GM21515 (cell line): ENCODE results near the gene TSGA10IP.

Experiments
- ATAC-seq: cut with Tn5 transposase; IDR thresholded peaks from one replicate; pipeline ENCODE4 v1.9.1; 2021; ENCODE audit not compliant: unreplicated experiment

The TSGA10IP gene

DNA sequence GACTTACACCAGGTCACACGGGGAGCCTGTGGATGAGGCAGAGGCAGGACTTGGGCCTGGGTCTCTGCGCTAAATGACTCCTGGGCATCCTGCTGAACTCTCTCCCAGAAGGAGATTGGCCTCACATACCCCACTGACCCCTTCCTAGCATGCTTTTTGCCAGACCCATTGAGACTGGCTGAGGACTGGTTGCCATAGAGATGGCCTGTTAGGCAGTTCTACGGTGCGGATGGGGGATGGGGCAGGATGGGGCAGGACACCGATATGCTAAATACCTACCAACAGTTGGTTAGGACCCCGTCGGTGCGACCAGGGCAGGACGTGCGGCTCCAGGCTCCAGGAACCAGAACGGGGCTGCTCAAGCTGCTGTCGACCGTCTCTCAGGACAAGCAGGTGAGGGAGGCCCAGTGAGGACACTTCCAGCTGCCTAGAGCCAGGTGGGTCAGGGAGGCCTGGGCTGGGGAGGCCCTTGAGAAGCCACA is at the start of gene TSGA10IP:
TSS of gene TSGA10IP (plus strand) at position 51 of the 482 bp plus-strand sequence. CDS start at position 247, 196 bp downstream.
- no peak for ATAC-seq

GRCh38 chr11:65895482-65895981 is 49.7 kb upstream of the TSGA10IP start:
- ATAC-seq = no peak

- ATAC-seq = no peak
These were observed 49.0 kb upstream of the TSGA10IP start for GRCh38 chr11:65896034-65896999.

DNA sequence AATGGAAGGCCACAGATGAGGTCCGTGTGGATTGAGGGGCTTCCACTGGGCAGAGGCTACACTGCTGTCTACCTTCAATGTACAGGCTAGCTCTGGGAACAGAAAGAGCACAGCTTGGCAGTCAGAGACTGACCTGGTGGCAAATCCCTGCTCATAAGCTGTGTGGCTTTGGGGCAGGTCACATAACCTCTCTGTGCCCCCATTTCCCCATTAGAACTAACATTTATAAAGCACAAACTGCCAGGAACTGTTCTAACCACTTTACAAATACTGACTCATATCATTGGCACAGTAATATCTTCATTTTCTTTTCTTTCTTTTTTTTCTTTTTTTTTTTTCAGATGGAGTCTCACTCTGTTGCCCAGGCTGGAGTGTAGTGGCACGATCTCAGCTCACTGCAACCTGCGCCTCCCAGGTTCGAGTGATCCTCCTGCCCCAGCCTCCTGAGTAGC is 48.2 kb upstream of the TSGA10IP start:
- no peak for ATAC-seq

- ATAC-seq = no peak
These were observed 46.5 kb upstream of the TSGA10IP start for GRCh38 chr11:65898656-65899355.

- no peak for ATAC-seq
These were observed 45.7 kb upstream of the TSGA10IP start for GRCh38 chr11:65899356-65900124.

DNA sequence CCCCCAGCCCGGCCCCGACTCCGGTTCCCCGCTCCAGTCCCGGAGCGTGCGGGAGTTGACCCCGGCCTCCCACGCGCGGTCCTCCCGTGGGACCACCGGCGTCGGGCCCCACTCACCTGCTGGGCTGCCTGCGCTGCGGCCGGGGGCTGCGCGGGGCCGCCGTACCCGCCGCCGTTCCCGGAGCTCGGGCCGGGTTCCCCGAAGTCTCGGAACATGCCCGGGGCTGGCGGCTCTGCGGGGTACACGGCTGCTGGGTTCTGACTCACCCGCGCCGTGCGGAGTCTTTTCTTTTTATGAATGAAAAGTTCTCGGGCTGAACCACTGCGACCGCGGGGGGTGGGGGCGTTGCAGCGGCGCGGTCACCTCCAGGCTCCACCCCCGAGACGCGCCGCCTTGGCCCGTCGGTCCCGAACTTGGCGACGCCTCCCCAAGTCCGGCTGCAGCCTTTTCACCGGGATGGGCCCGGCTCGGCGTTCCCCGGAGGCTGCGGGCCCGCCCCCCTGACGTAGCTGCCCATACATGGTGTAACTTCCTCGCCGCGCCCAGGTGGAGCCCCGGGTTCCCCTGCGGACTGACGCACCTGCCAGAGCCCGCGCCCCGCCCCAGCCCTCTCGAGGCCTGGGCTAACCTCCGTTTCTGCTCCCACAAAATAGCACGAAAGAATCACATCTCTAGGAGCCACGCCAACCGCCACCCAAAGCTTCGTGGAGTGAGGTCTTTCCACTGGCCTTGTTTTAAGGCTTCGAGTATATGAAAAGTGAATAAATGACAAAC is 45.0 kb upstream of the TSGA10IP start, which contains the start of gene FOSL1:
TSS of gene FOSL1 (minus strand) at position 264 of the 774 bp plus-strand sequence. CDS start at position 215, 49 bp downstream.
- ATAC-seq = peak; percentile 72

- no peak for ATAC-seq
These were observed 44.4 kb upstream of the TSGA10IP start for GRCh38 chr11:65900899-65901180.

- ATAC-seq = no peak
These were observed 42.2 kb upstream of the TSGA10IP start for GRCh38 chr11:65903068-65903481.

DNA sequence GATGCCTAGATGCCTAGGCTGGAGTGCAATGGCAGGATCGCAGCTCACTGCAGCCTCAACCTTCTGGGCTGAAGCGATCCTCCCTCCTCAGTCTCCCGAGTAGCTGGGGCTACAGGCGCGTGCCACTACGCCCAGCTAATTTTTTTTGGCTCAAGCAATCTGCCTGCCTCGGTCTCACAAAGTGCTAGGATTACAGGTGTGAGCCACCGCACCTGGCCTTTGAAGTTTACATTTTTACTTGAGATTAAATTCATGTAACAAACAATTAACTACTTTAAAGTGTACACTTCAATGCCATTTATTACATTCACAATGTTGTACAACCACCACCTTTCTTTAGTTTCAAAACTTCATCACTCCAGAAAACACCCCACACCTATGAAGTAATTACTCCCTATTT is 41.6 kb upstream of the TSGA10IP start:
- ATAC-seq = no peak

- ATAC-seq = no peak
These were observed 38.7 kb upstream of the TSGA10IP start for GRCh38 chr11:65906602-65907001.

DNA sequence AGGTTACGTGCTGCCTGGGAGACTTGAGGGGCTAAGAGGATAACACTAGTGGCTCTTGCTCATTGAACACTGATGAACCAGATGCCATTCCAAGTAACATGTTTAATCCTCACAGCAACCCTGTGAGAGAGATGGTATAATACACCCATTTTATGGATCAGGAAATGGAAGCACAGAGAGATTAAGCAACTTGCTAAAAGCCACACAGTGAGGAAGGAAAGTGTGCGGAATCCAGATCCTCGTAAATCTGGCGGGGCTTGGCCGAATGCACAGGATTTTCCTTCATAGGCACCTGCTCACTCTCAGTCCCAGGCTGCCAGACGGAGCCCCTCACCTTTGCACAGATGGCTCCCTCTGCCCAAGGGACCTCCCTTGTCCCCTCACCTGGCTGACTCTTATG is 37.4 kb upstream of the TSGA10IP start:
- ATAC-seq = no peak

- no peak for ATAC-seq
These were observed 33.4 kb upstream of the TSGA10IP start for GRCh38 chr11:65911682-65912568.

DNA sequence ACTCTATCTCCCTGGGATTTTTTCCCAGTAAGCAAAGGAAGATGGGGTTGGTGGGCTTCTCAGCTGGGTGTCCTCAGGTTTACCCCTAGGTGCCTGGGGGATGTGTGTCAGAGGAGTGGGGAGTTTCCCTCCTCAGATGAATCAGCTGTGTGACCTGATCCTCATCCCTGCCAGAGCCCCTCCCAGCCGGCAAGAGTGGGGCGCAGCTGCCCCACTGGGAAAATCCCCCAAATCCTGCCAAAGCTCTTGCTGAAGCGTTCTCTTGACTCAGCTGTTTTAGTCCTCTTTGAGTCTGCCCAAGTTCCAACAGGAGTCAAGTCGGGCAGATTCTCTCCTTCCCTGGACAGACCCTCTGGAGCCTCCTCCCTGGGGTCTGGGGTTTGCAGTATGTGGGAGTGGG is 32.4 kb upstream of the TSGA10IP start:
- no peak for ATAC-seq

- ATAC-seq = no peak
These were observed 30.0 kb upstream of the TSGA10IP start for GRCh38 chr11:65915101-65915820.

DNA sequence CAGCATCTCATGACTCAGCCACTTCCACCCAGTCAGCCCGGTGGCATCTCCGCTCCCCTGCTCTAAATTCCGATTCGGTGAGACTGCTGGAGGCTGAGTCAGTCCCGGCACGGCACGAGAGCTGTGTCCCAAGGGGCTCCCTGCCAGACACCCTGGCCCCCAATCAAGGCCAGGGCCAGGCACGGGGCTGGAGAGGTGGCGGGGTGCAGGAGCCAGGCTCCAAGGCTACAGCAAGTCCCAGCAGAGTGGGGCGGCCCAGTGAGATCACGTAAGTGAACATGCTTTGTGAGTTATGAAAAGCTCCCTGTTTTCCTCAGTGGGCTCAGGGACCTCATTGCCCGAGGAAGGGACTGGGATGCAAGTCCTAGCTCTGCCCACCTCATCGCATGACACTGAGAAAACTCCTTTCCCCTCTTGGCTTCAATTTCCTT is 29.4 kb upstream of the TSGA10IP start:
- ATAC-seq = no peak

DNA sequence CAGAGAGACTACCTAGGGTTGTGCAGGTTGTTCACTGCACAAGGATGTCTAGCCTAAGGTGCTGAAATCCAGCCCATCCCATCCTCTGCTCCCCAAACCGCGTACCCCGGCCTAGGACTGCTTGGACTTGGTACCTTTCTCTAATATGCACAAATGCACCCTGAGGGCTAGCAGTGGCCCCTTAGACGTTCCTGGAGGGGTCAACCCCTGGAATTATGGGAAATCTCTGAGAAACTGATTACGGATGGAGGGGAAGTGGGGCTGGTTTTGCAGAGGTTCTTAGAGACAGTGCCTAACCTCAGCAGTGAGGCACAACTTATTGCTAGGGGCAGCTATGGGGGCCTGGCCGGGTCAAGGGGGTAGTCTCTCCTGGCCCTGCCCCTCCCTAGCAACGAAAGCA is 28.9 kb upstream of the TSGA10IP start:
- ATAC-seq = no peak

DNA sequence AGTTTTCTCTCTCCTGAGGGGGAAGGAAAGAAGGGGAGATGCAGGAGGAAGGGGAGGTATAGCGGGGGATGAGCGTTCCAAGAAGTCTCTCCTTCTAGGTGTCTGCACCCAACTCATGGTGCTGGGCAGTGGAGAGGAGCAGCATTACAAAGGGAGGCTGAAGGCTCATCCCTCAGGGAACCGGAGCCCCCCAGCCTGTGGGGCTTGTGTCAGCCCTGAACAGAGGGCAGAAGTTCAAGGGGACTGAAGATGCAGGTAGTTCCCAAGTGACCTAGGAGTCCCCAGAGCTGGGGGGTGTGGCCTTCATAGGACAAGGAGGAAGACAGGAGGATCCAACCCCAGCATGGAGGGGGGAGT is 28.2 kb upstream of the TSGA10IP start:
- no peak for ATAC-seq
